Heart left ventricle (tissue), 16 donors: ENCODE data around the gene CNTRL. TPM values are rescaled to one million over a fixed set of nuclear protein-coding genes. Genes with fewer than 3 reads are reported as not detected.

ENCODE experiments used
- ATAC-seq, 4 donors: fragments of 200-7000 bp; cut with Tn5 transposase; one replicate each; pipeline ENCODE4 v1.9.1; 2020 to 2022; ENCODE audit warnings: moderate library complexity in 4 of 4, mild to moderate bottlenecking in 3 of 4, moderate number of reproducible peaks in 1 of 4
- DNase-seq, 5 donors: peaks; one replicate each; pipeline ENCODE4 v3.0.0-alpha.2; 2020
- H3K27ac ChIP-seq, 12 donors: fragments of 200-600 bp; sonication (generic) in 4 of 12; one replicate each; pipeline versions ENCODE4 v1.5.0 to v1.8.0; 2016 to 2022; ENCODE audit warnings: mild to moderate bottlenecking in 2 of 12
- H3K27me3 ChIP-seq, 9 donors: fragments of 200-600 bp; sonication (generic) in 2 of 9; one replicate each; pipeline versions ENCODE4 v1.5.1 to v1.8.0; 2016 to 2022; ENCODE audit warnings: mild to moderate bottlenecking in 3 of 9
- H3K36me3 ChIP-seq, 9 donors: fragments of 200-600 bp; sonication (generic) in 2 of 9; one replicate each; pipeline versions ENCODE4 v1.5.0 to v1.8.0; 2018 to 2022; ENCODE audit warnings: mild to moderate bottlenecking in 2 of 9
- H3K4me1 ChIP-seq, 12 donors: fragments of 200-600 bp; sonication (generic) in 4 of 12; one replicate each; pipeline versions ENCODE4 v1.5.0 to v1.8.0; 2016 to 2022; ENCODE audit warnings: mild to moderate bottlenecking in 3 of 12
- H3K4me3 ChIP-seq, 12 donors: fragments of 200-600 bp; sonication (generic) in 4 of 12; one replicate each; pipeline versions ENCODE4 v1.5.0 to v1.8.0; 2017 to 2022; ENCODE audit warnings: mild to moderate bottlenecking in 9 of 12, moderate library complexity in 4 of 12
- H3K9me3 ChIP-seq, 12 donors: fragments of 200-600 bp; sonication (generic) in 4 of 12; one replicate each; pipeline versions ENCODE4 v1.5.0 to v1.8.0; 2016 to 2022; ENCODE audit warnings: mild to moderate bottlenecking in 1 of 12
- POLR2A ChIP-seq, 2 donors: fragments of 450-650 bp; IDR thresholded peaks; one replicate each; pipeline ENCODE4 v1.6.1; 2017; ENCODE audit warnings: antibody characterized with exemption in 2 of 2, mild to moderate bottlenecking in 2 of 2, moderate library complexity in 2 of 2
- WGBS, 4 donors: extraction: QIAGEN DNeasy Blood & Tissue Kit in 2 of 4; methylation state at CpG; one replicate each; pipeline versions ENCODE4 v1.1.5 to v1.1.7; 2013 to 2018; 5-methylcytosine and 5-hydroxymethylcytosine counted together
- intact Hi-C, 10 donors: fragments of 100-400 bp; cut with DNase I; formaldehyde crosslinking; loops; one replicate each; pipeline versions ENCODE4 v1.11.1 to v1.14.2; 2022
- polyA plus RNA-seq, 2 donors: library from polyadenylated mRNA; stranded (reverse); fragments of 200-250 nt; gene quantifications; one replicate each; pipeline ENCODE4 v1.2.3, GENCODE V29; 2013
- total RNA-seq, 9 donors: library from RNA; depleted of rRNA in 2 of 9; stranded (reverse); fragments of >200 nt in 2 of 9; fragmentation: NEBNext Ultra II Directional in 3 of 9; extraction: Animal tissue kit (Norgen Biotek cat#: 25700) in 3 of 9; gene quantifications; one replicate each; pipeline versions ENCODE4 v1.1.0 to v1.2.4, GENCODE V29; 2016 to 2023
- TF ChIP-seq, protein P1 (sequence below), 12 donors: fragments of 200-600 bp; sonication (generic) in 4 of 12; IDR thresholded peaks; one replicate each; pipeline versions ENCODE4 v1.5.0 to v1.8.0; 2018 to 2022; ENCODE audit warnings: antibody characterized with exemption in 12 of 12, mild to moderate bottlenecking in 5 of 12
- donor health status: ischemic (EF 13 %, LVEDD 7.1; RV severe dilation, severe dysfunction).
- donor health status: healthy with polysubstance abuse.
- donor health status: DM: no; HTN: yes; CAD: no.
- donor health status: DM: no; HTN: no; CAD: no.
- donor health status: ischemic (EF 25% LVEDD 6.9; RV normal size, moderate dysfunction).
- donor health status: ischemic (EF 25% LVEDD 5.7; RV mildly dilated, moderate dysfunction).
- donor health status: healthy.
- donor health status: DM: yes; HTN: yes; CAD: no.
- donor health status: ischemic (EF 35%, LVEDD 5.7; RV mildly dilated, moderate dysfunction).
- donor health status: nonischemic (EF 11% LVEDD 7.7; RV severe dilation, severe dysfunction).
- donor health status: DM: yes; HTN: yes; CAD: no.
- donor health status: PGD.
- donor health status: ischemic (EF 29% LVEDD 5.4; RV normal size, mild dysfunction).
- donor health status: nonischemic (EF 23%, LVEDD 6.1; RV moderate dilation, normal function).

Gene CNTRL
- total and polyA plus RNA-seq, 11 donors, result 2.5 to 11.4 (median 3.7) TPM

DNA sequence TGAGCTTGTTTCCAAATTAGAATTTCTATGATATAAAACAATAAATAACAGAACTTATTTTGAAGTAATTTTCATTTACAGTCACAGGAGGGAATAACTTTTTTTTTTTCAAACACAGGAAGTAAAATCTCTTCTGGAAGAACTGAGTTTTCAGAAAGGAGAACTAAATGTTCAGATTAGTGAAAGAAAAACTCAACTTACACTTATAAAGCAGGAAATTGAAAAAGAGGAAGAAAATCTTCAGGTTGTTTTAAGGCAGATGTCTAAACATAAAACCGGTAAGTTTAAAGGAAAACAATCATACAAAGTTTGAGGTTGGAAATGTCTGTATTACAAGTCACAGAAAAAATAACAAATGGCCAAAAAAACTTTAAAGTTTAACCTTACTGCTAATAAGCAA lies 85.3 kb downstream of the CNTRL start:
- H3K36me3 ChIP-seq, result peaks cover 0 to 100% (median 83%) of the 10 kb centered on the region in 9 donors
- no peaks in the 10 kb centered on the region for H3K27me3 ChIP-seq
- H3K9me3 ChIP-seq, result no peaks in the 10 kb centered on the region
- peaks cover 0 to 56% (median 0%) of the 10 kb centered on the region in 12 donors for H3K4me1 ChIP-seq
- TF ChIP-seq POLR2A (IDR thresholded peaks at IDR 0.05), result no peak
- TF ChIP-seq, protein P1, sequence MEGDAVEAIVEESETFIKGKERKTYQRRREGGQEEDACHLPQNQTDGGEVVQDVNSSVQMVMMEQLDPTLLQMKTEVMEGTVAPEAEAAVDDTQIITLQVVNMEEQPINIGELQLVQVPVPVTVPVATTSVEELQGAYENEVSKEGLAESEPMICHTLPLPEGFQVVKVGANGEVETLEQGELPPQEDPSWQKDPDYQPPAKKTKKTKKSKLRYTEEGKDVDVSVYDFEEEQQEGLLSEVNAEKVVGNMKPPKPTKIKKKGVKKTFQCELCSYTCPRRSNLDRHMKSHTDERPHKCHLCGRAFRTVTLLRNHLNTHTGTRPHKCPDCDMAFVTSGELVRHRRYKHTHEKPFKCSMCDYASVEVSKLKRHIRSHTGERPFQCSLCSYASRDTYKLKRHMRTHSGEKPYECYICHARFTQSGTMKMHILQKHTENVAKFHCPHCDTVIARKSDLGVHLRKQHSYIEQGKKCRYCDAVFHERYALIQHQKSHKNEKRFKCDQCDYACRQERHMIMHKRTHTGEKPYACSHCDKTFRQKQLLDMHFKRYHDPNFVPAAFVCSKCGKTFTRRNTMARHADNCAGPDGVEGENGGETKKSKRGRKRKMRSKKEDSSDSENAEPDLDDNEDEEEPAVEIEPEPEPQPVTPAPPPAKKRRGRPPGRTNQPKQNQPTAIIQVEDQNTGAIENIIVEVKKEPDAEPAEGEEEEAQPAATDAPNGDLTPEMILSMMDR (IDR thresholded peaks at IDR 0.05), result no peak
- no peak for DNase-seq
- no peak for ATAC-seq
- WGBS, 4 donors, result 71 to 83% (median 78%) methylated on average over 1 of the region's 1 CpG
- H3K27ac ChIP-seq, result peak overlapping the region in 1 of 12 donors; percentile 87
- no peak overlapping the region for H3K4me3 ChIP-seq
- intact Hi-C loops, result no loop called here

DNA sequence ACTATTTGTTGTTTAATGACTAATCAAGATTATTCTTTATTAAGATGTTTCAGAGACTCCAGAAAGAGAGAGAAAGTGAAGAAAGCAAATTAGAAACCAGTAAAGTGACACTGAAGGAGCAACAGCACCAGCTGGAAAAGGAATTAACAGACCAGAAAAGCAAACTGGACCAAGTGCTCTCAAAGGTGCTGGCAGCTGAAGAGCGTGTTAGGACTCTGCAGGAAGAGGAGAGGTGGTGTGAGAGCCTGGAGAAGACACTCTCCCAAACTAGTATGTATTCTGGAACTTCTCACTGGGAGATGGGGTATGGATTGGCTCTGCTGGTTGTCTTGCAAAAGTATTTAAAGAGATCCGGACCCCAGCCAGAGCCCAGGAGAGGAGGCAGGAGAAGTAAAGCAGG lies 93.3 kb downstream of the CNTRL start:
- intact Hi-C loops, result no loop called here
- Histone ChIP-seq H3K36me3 (peaks cover 0 to 97% (median 89%) of the 10 kb centered on the region in 9 donors), H3K27ac (no peak overlapping the region)

DNA sequence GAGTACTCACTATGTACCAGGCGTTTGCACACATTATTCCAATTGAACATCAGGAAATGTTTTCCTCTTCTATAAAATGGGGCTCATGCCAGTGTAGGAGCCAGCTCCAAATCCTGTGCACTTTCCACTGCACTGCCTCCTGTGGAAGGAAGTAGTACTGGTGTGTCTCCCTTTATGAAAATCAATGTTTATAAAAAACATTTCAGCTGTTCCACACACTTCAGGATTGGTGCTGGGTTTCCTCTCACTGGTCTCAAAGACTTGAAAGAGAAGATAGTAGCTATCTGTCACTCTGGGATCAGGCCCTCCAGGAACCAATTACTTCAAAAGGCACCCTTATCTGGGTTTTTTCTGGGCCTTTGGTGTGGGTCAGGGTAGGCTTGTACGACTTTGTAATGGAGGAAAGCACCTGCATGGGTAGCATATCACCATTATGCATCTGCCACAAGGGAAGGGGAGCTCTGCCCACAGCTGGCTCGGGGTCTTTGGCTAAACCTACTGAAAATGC lies 94.4 kb downstream of the CNTRL start:
- Histone ChIP-seq H3K36me3 (peaks cover 0 to 99% (median 89%) of the 10 kb centered on the region in 9 donors), H3K4me3 (peak overlapping the region in 2 of 12 donors; percentile 0 to 23), H3K27me3 (no peaks in the 10 kb centered on the region), H3K9me3 (no peaks in the 10 kb centered on the region), H3K4me1 (peaks cover 0 to 8% (median 0%) of the 10 kb centered on the region in 12 donors), H3K27ac (no peak overlapping the region)
- no peak for DNase-seq
- 61 to 83% (median 68%) methylated on average over 3 of the region's 3 CpGs for WGBS, 4 donors
- intact Hi-C loops, result no loop called here
- TF ChIP-seq, protein P1 (IDR thresholded peaks at IDR 0.05), result peak in 10 of 12 donors; percentile 13 to 53 (median 28)
- TF ChIP-seq POLR2A (IDR thresholded peaks at IDR 0.05), result no peak
- ATAC-seq, result peak in 3 of 4 donors; percentile 32 to 59 (median 51)

More for the DNA sequence above, 93.3 kb downstream of the CNTRL start:
- no peaks in the 10 kb centered on the region for H3K9me3 ChIP-seq
- H3K4me3 ChIP-seq, result no peak overlapping the region
- H3K27me3 ChIP-seq, result no peaks in the 10 kb centered on the region
- DNase-seq (no peak), ATAC-seq (no peak)
- peaks cover 0 to 8% (median 0%) of the 10 kb centered on the region in 12 donors for H3K4me1 ChIP-seq
- TF ChIP-seq POLR2A (IDR thresholded peaks at IDR 0.05), result no peak
- TF ChIP-seq, protein P1 (IDR thresholded peaks at IDR 0.05), result no peak
- WGBS, 4 donors, result 88 to 92% (median 89%) methylated on average over 2 of the region's 2 CpGs

DNA sequence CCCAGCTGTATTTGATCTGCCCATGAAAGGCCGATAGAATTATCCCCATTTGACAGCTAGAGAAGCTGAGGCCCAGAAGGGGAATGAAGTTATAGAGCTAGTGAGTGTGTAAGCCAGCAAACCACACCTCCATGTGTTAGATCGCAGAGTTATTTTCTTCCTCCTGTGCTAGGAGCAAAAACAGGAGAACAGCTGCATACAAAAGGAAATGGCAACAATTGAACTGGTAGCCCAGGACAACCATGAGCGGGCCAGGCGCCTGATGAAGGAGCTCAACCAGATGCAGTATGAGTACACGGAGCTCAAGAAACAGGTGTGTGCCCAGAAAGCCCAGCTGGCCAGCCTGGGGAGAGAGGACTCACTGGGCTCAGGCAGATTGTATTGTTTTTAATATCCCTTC lies 96.5 kb downstream of the CNTRL start:
- H3K27ac ChIP-seq, result no peak overlapping the region
- H3K36me3 ChIP-seq, result peaks cover 0 to 99% (median 88%) of the 10 kb centered on the region in 9 donors
- ATAC-seq, result no peak
- peaks cover 0 to 8% (median 0%) of the 10 kb centered on the region in 12 donors for H3K4me1 ChIP-seq
- DNase-seq, result no peak
- TF ChIP-seq, protein P1 (IDR thresholded peaks at IDR 0.05), result no peak
- TF ChIP-seq POLR2A (IDR thresholded peaks at IDR 0.05), result no peak
- 82 to 94% (median 83%) methylated on average over 5 of the region's 5 CpGs for WGBS, 4 donors
- intact Hi-C loops, result no loop called here
- H3K4me3 ChIP-seq, result no peak overlapping the region
- no peaks in the 10 kb centered on the region for H3K27me3 ChIP-seq
- no peaks in the 10 kb centered on the region for H3K9me3 ChIP-seq
